ENCODE data around the gene EEF1E1.

GRCh38 chr6:8110117-8110721, 7.9 kb upstream of the EEF1E1 start:
- TF ChIP-seq EZH2phosphoT487 (IDR thresholded peaks at IDR 0.05; ENCODE audit: insufficient read depth, low read depth) (no peak), EZH2 (IDR thresholded peaks at IDR 0.05; ENCODE audit: insufficient read depth, poor library complexity, severe bottlenecking) (no peak)

Measured in GM23248 (cell line).